ENCODE data around the gene PODN. TPM values are rescaled to one million over a fixed set of nuclear protein-coding genes. Genes with fewer than 3 reads are reported as not detected.
A peak's percentile ranks its signal among the peaks of the same experiment; 100 is the strongest.

The PODN gene
- total RNA-seq, 4 donors from 2014 or later, result 78.6 to 150 (median 113) TPM

DNA sequence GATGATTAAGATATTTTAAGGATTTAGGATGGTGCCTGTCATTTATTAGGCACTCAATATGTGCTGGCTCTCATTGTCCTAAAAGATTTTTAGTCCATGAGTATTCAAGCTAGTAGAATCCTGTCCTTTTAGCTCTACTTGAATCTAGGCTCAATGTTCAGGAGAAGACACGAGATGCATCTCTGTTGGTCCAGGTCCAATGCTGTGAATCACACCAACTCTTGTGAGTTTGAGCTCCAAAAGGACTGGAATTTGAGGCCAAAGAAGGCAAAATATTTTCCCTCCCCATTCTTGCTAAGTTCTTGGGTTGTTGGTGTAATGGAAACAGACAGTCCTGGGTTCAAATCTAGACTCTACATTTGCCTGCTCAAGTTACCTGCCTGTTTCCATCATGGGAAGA is 1.4 kb upstream of the PODN start:
- Histone ChIP-seq H3K4me1 (peaks cover 15 to 36% (median 27%) of the 10 kb centered on the region in 4 donors), H3K4me3 (no peak overlapping the region)
- intact Hi-C loops (cut with DNase I), result loop anchor here (10.0 kb wide), 1 partner anchor 124 kb away; no protein-coding TSS in a partner anchor

DNA sequence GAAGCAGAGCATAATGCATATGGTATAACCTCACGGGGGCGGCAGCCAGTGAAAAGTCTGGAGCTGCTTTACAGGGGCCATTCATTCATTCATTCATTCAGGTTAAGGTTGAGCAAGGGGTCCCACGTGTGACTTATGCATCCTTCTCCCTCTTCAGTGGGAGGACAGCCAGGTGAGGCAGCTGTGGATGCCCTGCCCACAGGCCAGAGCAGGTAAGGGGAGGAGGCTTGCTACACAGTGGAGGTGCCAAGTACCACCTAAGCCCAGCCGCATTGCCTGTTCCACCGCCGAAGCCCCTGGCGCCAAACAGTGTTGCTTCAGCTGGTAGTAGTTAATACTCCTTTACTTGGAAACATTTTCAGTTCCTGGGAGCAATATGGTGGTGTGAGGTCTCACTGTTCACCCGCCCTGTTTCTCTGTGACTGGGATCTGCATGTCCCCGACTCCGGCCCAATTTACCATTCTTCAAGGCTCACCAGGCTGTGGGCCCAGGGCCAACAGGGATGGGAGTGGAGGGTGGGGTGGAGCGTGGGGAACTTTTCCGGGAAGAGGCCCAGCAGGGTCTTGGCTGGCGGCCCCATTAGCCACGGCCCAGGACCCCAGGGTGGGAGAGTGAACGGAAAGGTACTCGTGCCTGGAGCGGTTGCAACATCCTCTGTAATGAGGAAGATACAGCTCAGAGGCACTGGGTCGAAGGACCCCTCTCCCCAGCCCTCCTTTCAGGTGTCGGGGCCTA is 722 bp upstream of the PODN start:
- intact Hi-C loops (cut with DNase I), result loop anchor here (10.0 kb wide), 1 partner anchor 124 kb away; no protein-coding TSS in a partner anchor
- Histone ChIP-seq H3K27ac (replicated peaks in 1 of 4) (peak overlapping the region; percentile 73 to 79 (median 76)), H3K9me3 (no peaks in the 10 kb centered on the region), H3K4me3 (peak overlapping the region; percentile 56 to 78 (median 65)), H3K4me1 (peaks cover 15 to 36% (median 27%) of the 10 kb centered on the region in 4 donors), H3K27me3 (peaks cover 0 to 32% (median 12%) of the 10 kb centered on the region in 4 donors), H3K36me3 (no peaks in the 10 kb centered on the region)
- DNase-seq (ENCODE audit: extremely low spot score), result peak; percentile 92
- TF ChIP-seq, protein P1, sequence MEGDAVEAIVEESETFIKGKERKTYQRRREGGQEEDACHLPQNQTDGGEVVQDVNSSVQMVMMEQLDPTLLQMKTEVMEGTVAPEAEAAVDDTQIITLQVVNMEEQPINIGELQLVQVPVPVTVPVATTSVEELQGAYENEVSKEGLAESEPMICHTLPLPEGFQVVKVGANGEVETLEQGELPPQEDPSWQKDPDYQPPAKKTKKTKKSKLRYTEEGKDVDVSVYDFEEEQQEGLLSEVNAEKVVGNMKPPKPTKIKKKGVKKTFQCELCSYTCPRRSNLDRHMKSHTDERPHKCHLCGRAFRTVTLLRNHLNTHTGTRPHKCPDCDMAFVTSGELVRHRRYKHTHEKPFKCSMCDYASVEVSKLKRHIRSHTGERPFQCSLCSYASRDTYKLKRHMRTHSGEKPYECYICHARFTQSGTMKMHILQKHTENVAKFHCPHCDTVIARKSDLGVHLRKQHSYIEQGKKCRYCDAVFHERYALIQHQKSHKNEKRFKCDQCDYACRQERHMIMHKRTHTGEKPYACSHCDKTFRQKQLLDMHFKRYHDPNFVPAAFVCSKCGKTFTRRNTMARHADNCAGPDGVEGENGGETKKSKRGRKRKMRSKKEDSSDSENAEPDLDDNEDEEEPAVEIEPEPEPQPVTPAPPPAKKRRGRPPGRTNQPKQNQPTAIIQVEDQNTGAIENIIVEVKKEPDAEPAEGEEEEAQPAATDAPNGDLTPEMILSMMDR (IDR thresholded peaks at IDR 0.05), result no peak
- TF ChIP-seq POLR2AphosphoS5 (IDR thresholded peaks at IDR 0.05) (no peak), POLR2A (IDR thresholded peaks at IDR 0.05; ENCODE audit: low read depth) (no peak)
- WGBS, result 67% methylated on average over 12 of the region's 19 CpGs

More for the DNA sequence above, 1.4 kb upstream of the PODN start:
- Histone ChIP-seq H3K36me3 (no peaks in the 10 kb centered on the region), H3K27me3 (peaks cover 0 to 32% (median 12%) of the 10 kb centered on the region in 4 donors), H3K9me3 (no peaks in the 10 kb centered on the region), H3K27ac (replicated peaks in 1 of 4) (peak overlapping the region; percentile 73 to 79 (median 76))
- TF ChIP-seq POLR2AphosphoS5 (IDR thresholded peaks at IDR 0.05), result peak in 1 of 2 donors; percentile 16
- TF ChIP-seq EP300 (IDR thresholded peaks at IDR 0.05), result no peak
- WGBS, result 33% methylated on average over 1 of the region's 1 CpG
- DNase-seq (ENCODE audit: extremely low spot score), result no peak

DNA sequence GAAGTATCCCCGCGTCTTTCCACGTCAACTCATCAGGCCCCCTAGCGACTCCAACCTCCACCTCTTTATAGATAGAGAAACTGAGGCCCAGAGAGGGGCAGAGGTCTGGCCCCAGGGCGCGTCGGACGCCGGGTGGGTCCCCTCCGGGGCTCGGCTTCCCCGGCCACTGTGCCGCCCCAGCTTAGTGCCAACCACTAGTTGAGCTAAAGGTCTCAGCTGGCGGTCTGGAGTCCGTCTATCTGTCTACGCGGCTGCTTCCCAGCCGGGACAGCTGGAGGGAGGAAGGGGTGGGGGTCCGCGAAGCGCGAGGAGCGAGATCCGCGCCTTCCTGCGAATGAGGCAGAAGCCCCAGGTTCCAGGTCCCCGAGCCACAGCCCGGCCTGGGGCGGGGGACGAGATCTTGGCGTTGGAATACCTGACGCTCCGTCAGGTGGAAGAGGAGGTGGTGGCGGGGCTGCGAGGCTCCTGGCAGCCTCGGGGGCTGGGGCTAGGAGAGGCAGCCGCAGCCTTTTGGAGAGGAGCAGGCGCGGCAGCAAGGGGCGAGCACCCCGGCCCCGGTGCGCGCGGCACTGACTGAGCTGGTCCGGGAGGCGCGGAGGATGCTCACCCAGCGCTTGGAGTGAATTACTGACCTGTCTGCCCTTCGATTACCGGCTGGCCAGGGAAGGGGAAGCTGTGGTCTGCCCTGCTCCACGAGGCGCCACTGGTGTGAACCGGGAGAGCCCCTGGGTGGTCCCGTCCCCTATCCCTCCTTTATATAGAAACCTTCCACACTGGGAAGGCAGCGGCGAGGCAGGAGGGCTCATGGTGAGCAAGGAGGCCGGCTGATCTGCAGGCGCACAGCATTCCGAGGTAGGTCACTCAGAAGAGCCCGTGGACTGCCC is 937 bp downstream of the PODN start:
- WGBS, result 15% methylated on average over 25 of the region's 61 CpGs
- Histone ChIP-seq H3K9me3 (no peaks in the 10 kb centered on the region), H3K27ac (replicated peaks in 1 of 4) (peak overlapping the region; percentile 73 to 79 (median 76)), H3K4me3 (peak overlapping the region; percentile 56 to 78 (median 65)), H3K4me1 (peaks cover 15 to 45% (median 29%) of the 10 kb centered on the region in 4 donors), H3K27me3 (peaks cover 0 to 32% (median 12%) of the 10 kb centered on the region in 4 donors), H3K36me3 (no peaks in the 10 kb centered on the region)
- intact Hi-C loops (cut with DNase I), result loop anchor here (10.0 kb wide), 1 partner anchor 122 kb away; no protein-coding TSS in a partner anchor
- no peak for DNase-seq (ENCODE audit: extremely low spot score)
- TF ChIP-seq EP300 (IDR thresholded peaks at IDR 0.05) (no peak), POLR2AphosphoS5 (IDR thresholded peaks at IDR 0.05) (no peak), POLR2A (IDR thresholded peaks at IDR 0.05; ENCODE audit: low read depth) (no peak)
- TF ChIP-seq, protein P1 (IDR thresholded peaks at IDR 0.05), result no peak

DNA sequence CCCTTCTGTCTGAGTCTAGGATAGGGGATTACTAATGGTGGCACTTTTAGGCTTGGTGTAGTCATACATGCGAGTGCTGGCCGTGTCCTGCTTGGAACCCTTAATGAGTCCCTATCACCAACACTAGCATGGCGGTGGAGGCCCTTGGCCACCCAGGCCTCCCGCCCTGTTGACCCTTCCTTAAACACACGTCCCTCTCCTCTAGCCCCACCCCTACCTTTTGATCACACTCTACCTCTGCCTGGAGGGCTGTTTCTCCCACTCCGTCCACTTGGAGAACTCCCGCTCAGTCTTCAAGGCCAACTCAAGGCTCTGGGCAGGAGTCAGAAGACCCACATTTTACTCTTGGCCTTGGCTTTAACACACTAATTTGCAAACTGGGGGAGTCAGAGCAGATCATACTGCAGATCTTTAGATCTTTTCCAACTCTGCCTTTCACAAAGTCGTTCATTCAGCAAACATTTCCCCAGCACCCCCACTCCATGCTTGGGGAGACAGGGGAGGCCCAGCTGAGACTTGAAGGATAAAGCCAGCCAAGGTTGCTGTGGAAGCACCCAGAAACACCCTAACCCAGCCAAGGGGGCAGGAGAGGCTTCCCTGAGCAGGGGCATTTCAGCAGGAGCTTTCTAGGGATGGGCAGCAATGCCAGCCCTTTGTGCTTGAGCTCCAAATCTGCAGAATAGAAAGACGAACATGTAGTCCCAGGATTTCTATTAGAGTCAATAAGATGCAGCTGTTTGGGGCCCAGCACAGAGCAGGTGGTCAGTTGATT is 1.9 kb downstream of the PODN start:
- intact Hi-C loops (cut with DNase I), result loop anchor here (10.0 kb wide), 1 partner anchor 121 kb away; no protein-coding TSS in a partner anchor
- Histone ChIP-seq H3K27ac (replicated peaks in 1 of 4) (peak overlapping the region in 2 of 4 donors; percentile 73 to 75), H3K36me3 (no peaks in the 10 kb centered on the region), H3K4me3 (peak overlapping the region; percentile 56 to 78 (median 65)), H3K4me1 (peaks cover 15 to 45% (median 31%) of the 10 kb centered on the region in 4 donors), H3K9me3 (no peaks in the 10 kb centered on the region), H3K27me3 (peaks cover 0 to 32% (median 12%) of the 10 kb centered on the region in 4 donors)
- TF ChIP-seq POLR2AphosphoS5 (IDR thresholded peaks at IDR 0.05), result no peak
- TF ChIP-seq, protein P1 (IDR thresholded peaks at IDR 0.05), result no peak
- TF ChIP-seq EP300 (IDR thresholded peaks at IDR 0.05), result no peak
- no peak for TF ChIP-seq POLR2A (IDR thresholded peaks at IDR 0.05; ENCODE audit: low read depth)
- WGBS, result 91% methylated on average over 9 of the region's 9 CpGs
- no peak for DNase-seq (ENCODE audit: extremely low spot score)

Measured in esophagus muscularis mucosa (tissue), 4 donors.